GM12892 (cell line): ENCODE data around the gene ZNF331.

ENCODE experiments used
- POLR2A ChIP-seq: IDR thresholded peaks from 2 replicates; pipeline ENCODE4 v1.6.1; 2011; ENCODE audit warnings: low read depth, low read length, control low read depth
- POLR2AphosphoS5 ChIP-seq: IDR thresholded peaks from 2 replicates; pipeline ENCODE4 v1.6.1; 2011; ENCODE audit warnings: low read depth, low read length, control low read depth
- TAF1 ChIP-seq: IDR thresholded peaks from 2 replicates; pipeline ENCODE4 v1.6.1; 2011; ENCODE audit warnings: low read depth, mild to moderate bottlenecking, control low read depth, low read length, borderline replicate concordance

GRCh38 chr19:53598361-53598760, 60.4 kb downstream of the ZNF331 start:
- TF ChIP-seq POLR2A = no peak
- TF ChIP-seq TAF1 = no peak
- no peak for TF ChIP-seq POLR2AphosphoS5
